Measurements from ENCODE around the gene NLGN3. TPM values are rescaled to one million over a fixed set of nuclear protein-coding genes. Genes with fewer than 3 reads are reported as not detected.

NLGN3 gene
- total and polyA plus RNA-seq, 2 donors (not counting 3 experiments of a cell fraction or from before 2014, with no cell fraction given) = 0.37 to 0.40 TPM

DNA sequence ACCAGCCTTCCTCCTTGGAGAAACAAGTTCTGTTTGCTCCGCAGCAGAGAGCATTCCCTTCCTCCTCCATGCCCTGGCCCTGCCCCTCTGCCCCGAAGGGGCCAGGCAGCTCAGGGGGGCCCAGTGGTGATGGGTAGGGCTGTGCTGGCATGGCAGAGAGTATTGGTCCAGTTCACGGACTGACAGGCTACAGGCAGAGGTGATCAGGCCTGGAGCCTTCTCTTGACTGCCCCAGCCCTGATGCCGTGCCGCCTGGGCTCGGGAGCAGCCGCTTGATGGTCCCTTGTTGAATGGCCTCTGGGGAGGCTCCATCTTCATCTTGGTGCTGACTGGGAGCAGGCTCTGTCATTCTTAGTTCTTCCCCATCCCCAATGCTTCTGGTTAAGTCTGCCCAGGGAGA, 9.6 kb downstream of the NLGN3 start:
- CTCF ChIA-PET = no interaction called here

More for the DNA sequence above, 9.6 kb downstream of the NLGN3 start:
- dilution Hi-C loops (cut with MboI; ENCODE audit: extremely low pct_ligation_motif_present, low sequenced_read_pairs) (no loop called here), intact Hi-C loops (cut with micrococcal nuclease) (no loop called here)
- Histone ChIP-seq H3K27ac (ENCODE audit: insufficient read depth, low read depth, low read length) (no peak overlapping the region), H3K4me2 (ENCODE audit: insufficient read depth, low read length) (no peak overlapping the region), H3K9me3 (replicated peaks; ENCODE audit: control insufficient read depth, insufficient read depth, low read length) (no peaks in the 10 kb centered on the region), H3K4me1 (ENCODE audit: control insufficient read depth, extremely low read depth, insufficient read depth, low read length) (no peaks in the 10 kb centered on the region), H3K79me2 (ENCODE audit: control insufficient read depth, insufficient read depth, low read length) (no peaks in the 10 kb centered on the region), H3K9ac (replicated peaks; ENCODE audit: extremely low read depth, insufficient read depth, low read length) (no peak overlapping the region), H3K9me1 (replicated peaks; ENCODE audit: control insufficient read depth, extremely low read depth, insufficient read depth, low read length) (no peaks in the 10 kb centered on the region), H2AFZ (ENCODE audit: low read depth, low read length) (no peak overlapping the region), H4K20me1 (replicated peaks; ENCODE audit: control insufficient read depth, extremely low read depth, insufficient read depth, low read length) (no peaks in the 10 kb centered on the region), H3K27me3 (ENCODE audit: control insufficient read depth in 2 of 2, insufficient read depth in 2 of 2, low read length in 2 of 2) (no peaks in the 10 kb centered on the region), H3K4me3 (replicated peaks in 1 of 3; ENCODE audit: insufficient read depth in 1 of 3, low read depth in 1 of 3, low read length in 3 of 3) (no peak overlapping the region), H3K36me3 (ENCODE audit: control insufficient read depth in 2 of 2, extremely low read depth in 1 of 2, insufficient read depth in 2 of 2, low read length in 2 of 2) (no peaks in the 10 kb centered on the region)
- POLR2A ChIA-PET = no interaction called here
- FAIRE-seq (no peak), DNase-seq (ENCODE audit: low read depth, low spot score) (no peak)
- BruUV-seq (replicated peaks) = no TSS peak
- no peak for TF ChIP-seq MYC (IDR thresholded peaks at IDR 0.05; ENCODE audit: low read depth, low read length)
- TF ChIP-seq POLR2A (IDR thresholded peaks at IDR 0.05; ENCODE audit: low read depth, low read length) = no peak
- TF ChIP-seq POLR2AphosphoS5 (IDR thresholded peaks at IDR 0.05; ENCODE audit: insufficient read depth, low read depth, low read length) = no peak
- no peak for TF ChIP-seq EZH2 (IDR thresholded peaks at IDR 0.05; ENCODE audit: borderline replicate concordance, low read depth, low read length, severe bottlenecking)
- TF ChIP-seq, protein P1, sequence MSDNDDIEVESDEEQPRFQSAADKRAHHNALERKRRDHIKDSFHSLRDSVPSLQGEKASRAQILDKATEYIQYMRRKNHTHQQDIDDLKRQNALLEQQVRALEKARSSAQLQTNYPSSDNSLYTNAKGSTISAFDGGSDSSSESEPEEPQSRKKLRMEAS (IDR thresholded peaks at IDR 0.05; ENCODE audit: insufficient read depth, insufficient read length) = no peak
- TF ChIP-seq FOS (IDR thresholded peaks at IDR 0.05; ENCODE audit: borderline replicate concordance, insufficient read depth, low read length) = no peak
- TF ChIP-seq, protein P2, sequence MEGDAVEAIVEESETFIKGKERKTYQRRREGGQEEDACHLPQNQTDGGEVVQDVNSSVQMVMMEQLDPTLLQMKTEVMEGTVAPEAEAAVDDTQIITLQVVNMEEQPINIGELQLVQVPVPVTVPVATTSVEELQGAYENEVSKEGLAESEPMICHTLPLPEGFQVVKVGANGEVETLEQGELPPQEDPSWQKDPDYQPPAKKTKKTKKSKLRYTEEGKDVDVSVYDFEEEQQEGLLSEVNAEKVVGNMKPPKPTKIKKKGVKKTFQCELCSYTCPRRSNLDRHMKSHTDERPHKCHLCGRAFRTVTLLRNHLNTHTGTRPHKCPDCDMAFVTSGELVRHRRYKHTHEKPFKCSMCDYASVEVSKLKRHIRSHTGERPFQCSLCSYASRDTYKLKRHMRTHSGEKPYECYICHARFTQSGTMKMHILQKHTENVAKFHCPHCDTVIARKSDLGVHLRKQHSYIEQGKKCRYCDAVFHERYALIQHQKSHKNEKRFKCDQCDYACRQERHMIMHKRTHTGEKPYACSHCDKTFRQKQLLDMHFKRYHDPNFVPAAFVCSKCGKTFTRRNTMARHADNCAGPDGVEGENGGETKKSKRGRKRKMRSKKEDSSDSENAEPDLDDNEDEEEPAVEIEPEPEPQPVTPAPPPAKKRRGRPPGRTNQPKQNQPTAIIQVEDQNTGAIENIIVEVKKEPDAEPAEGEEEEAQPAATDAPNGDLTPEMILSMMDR (IDR thresholded peaks at IDR 0.05; ENCODE audit: extremely low read depth in 1 of 2, insufficient read depth in 1 of 2, low read depth in 1 of 2, low read length in 2 of 2) = no peak
- no peak for TF ChIP-seq JUN (IDR thresholded peaks at IDR 0.05; ENCODE audit: borderline replicate concordance, insufficient read depth, insufficient read length, low read depth)
- TF ChIP-seq GATA2 (IDR thresholded peaks at IDR 0.05; ENCODE audit: insufficient read depth, insufficient read length, low read depth, low read length) = no peak
